D721Med (cell line): Measurements from ENCODE around the gene SIRPB1.
"Not testable (repeated sequence)": the region's sequence is repeated elsewhere in the genome, so short reads cannot be mapped to it uniquely, and the experiment has no call there.

ENCODE experiments used
- DNase-seq: peaks from one replicate; pipeline ENCODE4 v3.0.0; 2011; ENCODE audit warnings: low spot score; ENCODE audit not compliant: insufficient read length
- FAIRE-seq: peaks from 2 replicates; lab custom pipeline; 2011; peaks lifted over from hg19 to GRCh38; lab: Jason Lieb, UNC
- CTCF ChIP-seq: IDR thresholded peaks from 2 replicates; pipeline ENCODE4 v1.5.1; 2012; ENCODE audit warnings: mild to moderate bottlenecking, control low read depth; ENCODE audit not compliant: insufficient read depth; ENCODE audit errors: missing control alignments

The SIRPB1 gene

DNA sequence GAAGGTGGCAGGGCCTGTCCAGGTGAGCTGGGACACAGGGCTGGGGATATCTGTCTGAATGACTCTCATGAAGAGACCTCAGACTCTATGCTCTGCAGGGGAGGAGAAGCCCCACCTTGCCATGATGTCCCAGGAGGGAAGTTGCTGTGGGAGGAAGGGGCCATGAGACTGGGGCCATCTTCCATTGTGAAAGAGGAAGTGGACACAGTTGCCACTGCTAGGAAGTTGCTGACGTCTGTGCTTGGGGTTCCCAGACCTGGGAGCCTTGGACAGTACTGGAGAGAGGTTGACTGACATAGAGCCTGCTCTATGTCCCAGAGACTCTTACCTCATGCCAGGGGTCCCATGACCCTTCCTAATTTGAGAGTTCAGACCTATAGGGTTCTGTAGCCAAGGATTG, 24.5 kb downstream of the SIRPB1 start:
- TF ChIP-seq CTCF = no peak
- DNase-seq (no peak), FAIRE-seq (no peak)

DNA sequence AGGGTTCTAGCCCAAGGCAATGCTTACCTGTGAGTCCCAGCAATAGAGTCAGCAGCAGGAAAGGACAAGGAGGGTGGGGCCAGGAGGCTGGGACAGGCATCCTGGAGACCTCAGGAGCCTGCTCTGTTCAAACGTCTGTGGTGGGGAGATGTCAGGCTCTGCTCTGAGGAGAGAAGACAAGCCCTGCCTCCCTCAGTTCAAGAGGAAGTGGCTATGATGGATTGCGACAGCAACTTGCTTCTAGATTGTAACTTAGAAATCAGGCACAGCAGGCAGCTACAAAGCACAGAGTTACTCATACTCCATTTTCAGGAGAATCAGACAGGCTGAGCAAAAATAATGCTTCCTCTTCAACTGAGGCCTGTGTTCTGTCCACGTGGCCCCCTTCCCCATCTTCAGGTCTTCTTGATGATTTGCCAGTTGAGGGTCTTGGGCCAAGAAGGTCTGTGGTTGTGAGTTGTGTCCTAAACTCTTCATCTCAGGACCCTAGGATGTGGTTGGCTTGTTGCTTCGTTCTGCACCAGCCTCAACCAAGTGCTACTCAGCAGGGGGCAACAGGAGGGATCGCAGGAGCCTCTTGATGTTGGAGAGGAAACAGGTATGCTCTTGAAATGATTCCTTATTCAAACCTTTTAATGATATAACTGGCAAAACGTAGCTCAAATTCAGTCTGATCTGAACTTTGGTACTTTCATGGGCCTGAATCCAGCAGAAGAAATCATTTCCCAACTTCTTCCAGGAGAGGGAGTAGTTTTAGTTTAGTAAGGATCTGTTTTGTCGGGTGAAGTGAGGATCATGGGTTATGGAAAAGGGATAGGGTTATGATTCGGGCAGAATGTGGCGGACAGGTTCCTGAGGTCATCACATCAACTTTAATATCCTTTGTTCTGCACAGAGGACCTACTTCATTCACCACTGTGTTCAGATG, 31.0 kb downstream of the SIRPB1 start:
- no peak for FAIRE-seq
- no peak for TF ChIP-seq CTCF
- DNase-seq = no peak

DNA sequence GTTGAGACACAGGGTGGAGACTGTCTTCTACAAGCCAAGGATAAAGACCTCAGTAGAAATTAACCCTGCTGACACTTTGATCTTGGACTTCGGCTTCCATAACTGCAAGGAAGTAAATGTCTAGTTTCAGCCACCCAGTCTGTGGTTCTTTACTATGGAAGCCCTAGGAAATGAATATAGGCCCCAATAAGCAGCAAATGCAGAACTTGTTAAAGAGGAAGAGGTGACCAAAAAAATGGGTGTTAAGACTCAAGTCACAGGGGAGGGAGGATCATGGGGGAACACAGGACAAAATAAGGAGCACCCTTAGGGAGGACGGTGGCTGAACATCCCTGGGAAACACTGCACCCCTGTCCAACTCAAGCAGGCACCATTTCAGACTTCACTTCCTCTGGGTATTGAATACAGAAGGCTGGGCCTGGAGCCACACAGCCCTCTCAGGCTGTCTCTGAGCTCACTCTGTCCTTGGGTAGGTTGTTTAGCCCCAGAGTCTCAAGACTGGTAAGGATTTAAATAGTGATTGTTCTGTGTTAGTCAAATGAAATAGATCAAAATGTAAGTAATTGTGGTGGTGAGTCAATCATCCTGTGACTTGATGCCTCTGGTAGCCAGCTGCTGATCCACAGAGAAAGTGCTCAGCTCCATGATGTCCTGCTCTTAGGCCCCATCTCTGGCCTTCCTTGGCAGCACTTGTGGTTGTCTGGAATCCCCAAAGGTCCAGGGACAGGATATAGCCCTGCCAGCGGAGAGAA, 31.9 kb downstream of the SIRPB1 start:
- DNase-seq (no peak), FAIRE-seq (no peak)
- TF ChIP-seq CTCF = no peak

- FAIRE-seq = no peak
- no peak for TF ChIP-seq CTCF
- DNase-seq = no peak
These were observed 40.3 kb downstream of the SIRPB1 start for GRCh38 chr20:1579488-1579887.

GRCh38 chr20:1577906-1578305, 41.9 kb downstream of the SIRPB1 start:
- DNase-seq (no peak), FAIRE-seq (no peak)
- no peak for TF ChIP-seq CTCF

- DNase-seq, FAIRE-seq: not testable (repeated sequence)
These were observed 42.5 kb downstream of the SIRPB1 start for GRCh38 chr20:1577313-1577712.

- TF ChIP-seq CTCF = no peak
- FAIRE-seq (no peak), DNase-seq (no peak)
These were observed 43.2 kb downstream of the SIRPB1 start for GRCh38 chr20:1576641-1577040.

DNA sequence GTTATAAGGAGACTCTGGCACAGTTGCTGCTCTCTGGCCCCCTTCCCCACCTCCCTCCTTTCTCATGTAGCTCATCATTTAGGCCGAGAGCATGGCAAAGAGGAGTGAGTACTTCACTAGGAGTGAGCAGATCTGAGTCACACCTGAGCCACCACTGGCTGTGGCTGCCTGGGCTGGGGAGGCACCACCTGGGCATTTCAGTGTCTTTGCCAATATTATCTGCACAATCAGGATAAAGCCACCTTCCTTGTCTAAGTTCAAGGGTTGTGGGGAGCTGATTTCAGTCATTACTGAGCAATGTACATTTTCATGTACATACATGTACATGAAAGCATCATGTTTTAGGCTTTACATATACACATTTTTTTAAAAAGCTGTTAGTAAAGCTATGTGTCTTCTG, 43.8 kb downstream of the SIRPB1 start:
- FAIRE-seq, DNase-seq: not testable (repeated sequence)

DNA sequence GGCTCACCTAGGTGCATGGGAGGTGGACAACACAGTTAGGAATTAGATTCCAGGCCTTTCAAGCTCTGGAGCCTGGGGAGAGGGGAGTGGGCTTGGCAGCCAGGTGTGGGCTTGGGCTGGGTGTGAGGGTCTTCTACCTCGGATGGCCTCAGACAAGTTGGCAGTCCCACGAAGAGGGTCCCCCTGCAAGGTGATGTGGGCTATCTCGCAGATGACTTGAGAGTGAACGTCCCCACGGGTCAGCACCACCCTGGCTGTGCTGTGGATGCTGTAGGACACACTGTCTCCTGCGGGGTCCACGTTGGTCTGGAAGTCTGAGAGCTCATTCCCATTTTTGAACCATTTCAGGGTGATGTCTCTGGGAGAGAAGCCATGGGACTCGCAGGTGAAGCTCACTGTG, 48.2 kb downstream of the SIRPB1 start:
- DNase-seq, FAIRE-seq: not testable (repeated sequence)
